ENCODE data around the gene CLDN22. TPM values are rescaled to one million over a fixed set of nuclear protein-coding genes. Genes with fewer than 3 reads are reported as not detected.

CLDN22 gene
- total and polyA plus RNA-seq, 2 of the 8 experiments (the other 6 are each of a cell fraction or from before 2014, with no cell fraction given) = not detected

- H3K27ac ChIP-seq (ENCODE audit: low read depth, low read length) = no peak overlapping the region
- no peak overlapping the region for H3K4me3 ChIP-seq (ENCODE audit: extremely low read depth in 1 of 4, insufficient read depth in 2 of 4, low read depth in 3 of 4, low read length in 4 of 4)
- no peak overlapping the region for H4K5ac ChIP-seq (ENCODE audit: insufficient read length, low read depth, low read length)
- H3K27me3 ChIP-seq (replicated peaks in 1 of 4; ENCODE audit: control insufficient read depth in 3 of 4, extremely low read depth in 1 of 4, insufficient read depth in 3 of 4, low read length in 3 of 4) = no peaks in the 10 kb centered on the region
- ChIA-PET CTCF (ENCODE audit: partially characterized antibody) (interaction anchor here (1.1 kb wide), 1 partner anchor 56 kb away, joined by 3 read pairs; no protein-coding TSS in a partner anchor), POLR2A (ENCODE audit: partially characterized antibody) (no interaction called here)
- H3K4me2 ChIP-seq (ENCODE audit: insufficient read depth in 1 of 2, low read depth in 2 of 2, low read length in 2 of 2) = no peak overlapping the region
- no peak overlapping the region for H3K14ac ChIP-seq (ENCODE audit: insufficient read length)
- no peaks in the 10 kb centered on the region for H3K79me2 ChIP-seq (ENCODE audit: control insufficient read depth in 1 of 2, insufficient read depth in 2 of 2, low read length in 2 of 2)
- H2BK5ac ChIP-seq (ENCODE audit: low read depth, low read length) = no peak overlapping the region
- no peak overlapping the region for H2BK12ac ChIP-seq (ENCODE audit: low read depth, low read length)
- no peaks in the 10 kb centered on the region for H3K23me2 ChIP-seq (ENCODE audit: low read depth, low read length)
- peaks cover 5 to 6% of the 10 kb centered on the region in 2 experiments; a peak in 1 of 4 replicates for H3K9me3 ChIP-seq (ENCODE audit: insufficient read depth in 2 of 2, low read depth in 1 of 2, low read length in 1 of 2)
- no peak overlapping the region for H4K8ac ChIP-seq (ENCODE audit: extremely low read depth, insufficient read depth, low read length)
- no peak overlapping the region for H2AK5ac ChIP-seq (ENCODE audit: low read depth, low read length)
- H3K23ac ChIP-seq (ENCODE audit: insufficient read length) = no peak overlapping the region
- H3K4me1 ChIP-seq (replicated peaks in 1 of 4; ENCODE audit: control insufficient read depth in 3 of 4, insufficient read depth in 4 of 4, low read length in 3 of 4) = no peaks in the 10 kb centered on the region
- no peaks in the 10 kb centered on the region for H3K79me1 ChIP-seq (ENCODE audit: low read depth, low read length)
- no peak overlapping the region for H3K18ac ChIP-seq (ENCODE audit: extremely low read depth, low read length)
- no peak overlapping the region for H2AFZ ChIP-seq (ENCODE audit: low read length)
- 88% methylated on average over 6 of the region's 6 CpGs; no CpG with 5 or more reads in 1 of the 2 experiments for WGBS, 2 experiments (ENCODE audit: extremely low coverage in 1 of 2, insufficient coverage in 1 of 2, insufficient read length in 1 of 2, insufficient replicate concordance in 2 of 2, low coverage in 1 of 2, low lambda C conversion rate in 2 of 2, missing lambda C conversion rate in 1 of 2)
- no peaks in the 10 kb centered on the region; a peak in 1 of 8 replicates for H3K36me3 ChIP-seq (ENCODE audit: control insufficient read depth in 2 of 4, insufficient read depth in 4 of 4, low read length in 3 of 4)
- no peak overlapping the region for H4K91ac ChIP-seq (replicated peaks; ENCODE audit: insufficient read length, low read length)
- DNase-seq (ENCODE audit: low read depth in 1 of 2, low spot score in 2 of 2) = no peak
- H2BK15ac ChIP-seq (ENCODE audit: low read length) = no peak overlapping the region
- no peaks in the 10 kb centered on the region for H4K20me1 ChIP-seq (replicated peaks in 1 of 2; ENCODE audit: control insufficient read depth in 1 of 2, insufficient read depth in 2 of 2, low read length in 2 of 2)
- no peak overlapping the region for H2BK120ac ChIP-seq (replicated peaks; ENCODE audit: low read depth, low read length)
- FAIRE-seq = no peak
- no peak overlapping the region for H3K56ac ChIP-seq (replicated peaks; ENCODE audit: insufficient read length, low read depth, low read length)
- H3K9ac ChIP-seq (replicated peaks in 1 of 4; ENCODE audit: extremely low read depth in 1 of 4, low read depth in 3 of 4, low read length in 3 of 4) = no peak overlapping the region
- no peak overlapping the region for H2BK20ac ChIP-seq (ENCODE audit: low read length)
- no peak overlapping the region for H3K4ac ChIP-seq (replicated peaks; ENCODE audit: insufficient read length, low read depth, low read length)
- no peak for TF ChIP-seq GTF2F1 (IDR thresholded peaks at IDR 0.05; ENCODE audit: borderline replicate concordance, low read depth, low read length)
- TF ChIP-seq POU5F1 (IDR thresholded peaks at IDR 0.05; ENCODE audit: low read depth, low read length) = no peak
- TF ChIP-seq ATF2 (IDR thresholded peaks at IDR 0.05; ENCODE audit: low read length) = no peak
- no peak for TF ChIP-seq FOSL1 (IDR thresholded peaks at IDR 0.05; ENCODE audit: insufficient read depth, low read depth, low read length)
- TF ChIP-seq EGR1 (IDR thresholded peaks at IDR 0.05; ENCODE audit: borderline replicate concordance, low read depth, low read length) = no peak
- TF ChIP-seq KDM1A (IDR thresholded peaks at IDR 0.05; ENCODE audit: borderline replicate concordance, low read length) = no peak
- TF ChIP-seq MAX (IDR thresholded peaks at IDR 0.05) = no peak
- TF ChIP-seq SP4 (IDR thresholded peaks at IDR 0.05; ENCODE audit: low read length) = no peak
- no peak for TF ChIP-seq POLR2AphosphoS5 (IDR thresholded peaks at IDR 0.05; ENCODE audit: low read depth, low read length)
- no peak for TF ChIP-seq TAF7 (optimal IDR thresholded peaks at IDR 0.05; ENCODE audit: borderline replicate concordance, low read depth, low read length)
Measured at GRCh38 chr4:183323295-183323694, 3.2 kb upstream of the CLDN22 start.

Measured in H1 (cell line).